KMS-11 (cell line): ENCODE results near the gene ADD2.

Experiments
- H2AFZ ChIP-seq: fragments of 200-600 bp; sonication (generic); 2 replicates; pipeline ENCODE4 v1.6.1; 2016; ENCODE audit warnings: antibody characterized with exemption, mixed run types, low read depth
- H3K27ac ChIP-seq: fragments of 200-600 bp; sonication (generic); 2 replicates; pipeline ENCODE4 v1.6.1; 2016; ENCODE audit warnings: mild to moderate bottlenecking, mixed run types
- H3K27me3 ChIP-seq: fragments of 200-600 bp; sonication (generic); 2 replicates; pipeline ENCODE4 v1.6.1; 2017; ENCODE audit warnings: mild to moderate bottlenecking, low read depth, mixed run types, moderate library complexity; ENCODE audit not compliant: insufficient read depth
- H3K36me3 ChIP-seq: fragments of 200-600 bp; sonication (generic); 2 replicates; pipeline ENCODE4 v1.6.1; 2017; ENCODE audit warnings: mild to moderate bottlenecking, mixed run types; ENCODE audit not compliant: insufficient read depth
- H3K4me1 ChIP-seq: fragments of 200-600 bp; sonication (generic); 2 replicates; pipeline ENCODE4 v1.6.1; 2016; ENCODE audit warnings: mild to moderate bottlenecking, low read depth, mixed run types; ENCODE audit not compliant: poor library complexity, severe bottlenecking
- H3K4me2 ChIP-seq: fragments of 200-600 bp; sonication (generic); 2 replicates; pipeline ENCODE4 v1.7.0; 2016; ENCODE audit warnings: mild to moderate bottlenecking, mixed run types
- H3K4me3 ChIP-seq: fragments of 200-600 bp; sonication (generic); IDR thresholded peaks from 2 replicates; pipeline ENCODE4 v1.6.1; 2017; ENCODE audit warnings: low read depth, low read length, mixed read lengths; ENCODE audit not compliant: insufficient read depth
- H3K79me2 ChIP-seq: fragments of 200-600 bp; sonication (generic); 2 replicates; pipeline ENCODE4 v1.6.1; 2016; ENCODE audit warnings: low read depth, mixed run types; ENCODE audit not compliant: insufficient read depth
- H3K9ac ChIP-seq: fragments of 200-600 bp; sonication (generic); 2 replicates; pipeline ENCODE4 v1.6.1; 2016; ENCODE audit warnings: mild to moderate bottlenecking, mixed run types
- H4K20me1 ChIP-seq: fragments of 200-600 bp; sonication (generic); 2 replicates; pipeline ENCODE4 v1.6.1; 2016; ENCODE audit warnings: mild to moderate bottlenecking, mixed run types; ENCODE audit not compliant: insufficient read depth
- TF ChIP-seq, protein P1 (sequence below): fragments of 200-600 bp; sonication (generic); conservative IDR thresholded peaks from 2 replicates; pipeline ENCODE4 v1.6.1; 2017; ENCODE audit warnings: low read depth, mild to moderate bottlenecking, antibody characterized with exemption, low read length, moderate library complexity, mixed read lengths

The ADD2 gene

DNA sequence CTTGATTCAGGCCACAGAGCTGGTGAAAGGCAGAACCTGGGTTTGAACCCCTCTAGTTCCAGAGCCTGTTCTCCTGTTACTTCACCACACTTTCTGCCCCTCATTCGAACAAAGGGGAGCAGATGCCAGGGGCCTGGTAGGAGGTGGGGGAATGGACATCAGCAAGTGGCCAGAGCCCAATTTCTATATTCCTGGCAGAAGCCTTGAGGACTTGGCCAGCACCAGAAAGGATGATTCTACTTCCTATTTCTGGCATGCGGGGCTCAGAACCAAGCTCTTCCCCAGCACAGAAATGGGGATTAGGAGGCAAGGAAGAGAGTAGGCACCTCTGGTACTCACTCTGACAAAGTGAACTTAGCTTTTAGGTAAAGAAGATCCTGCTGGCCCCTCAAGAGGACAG is 49.3 kb downstream of the ADD2 start:
- H3K36me3 ChIP-seq: no peaks in the 10 kb centered on the region
- H2AFZ ChIP-seq: no peak overlapping the region
- peaks cover 17% of the 10 kb centered on the region for H3K4me1 ChIP-seq
- no peak overlapping the region for H3K9ac ChIP-seq
- no peak overlapping the region for H3K4me3 ChIP-seq
- H4K20me1 ChIP-seq: no peaks in the 10 kb centered on the region
- no peaks in the 10 kb centered on the region; the same call in 1 of the 2 replicates for H3K79me2 ChIP-seq
- TF ChIP-seq, protein P1, sequence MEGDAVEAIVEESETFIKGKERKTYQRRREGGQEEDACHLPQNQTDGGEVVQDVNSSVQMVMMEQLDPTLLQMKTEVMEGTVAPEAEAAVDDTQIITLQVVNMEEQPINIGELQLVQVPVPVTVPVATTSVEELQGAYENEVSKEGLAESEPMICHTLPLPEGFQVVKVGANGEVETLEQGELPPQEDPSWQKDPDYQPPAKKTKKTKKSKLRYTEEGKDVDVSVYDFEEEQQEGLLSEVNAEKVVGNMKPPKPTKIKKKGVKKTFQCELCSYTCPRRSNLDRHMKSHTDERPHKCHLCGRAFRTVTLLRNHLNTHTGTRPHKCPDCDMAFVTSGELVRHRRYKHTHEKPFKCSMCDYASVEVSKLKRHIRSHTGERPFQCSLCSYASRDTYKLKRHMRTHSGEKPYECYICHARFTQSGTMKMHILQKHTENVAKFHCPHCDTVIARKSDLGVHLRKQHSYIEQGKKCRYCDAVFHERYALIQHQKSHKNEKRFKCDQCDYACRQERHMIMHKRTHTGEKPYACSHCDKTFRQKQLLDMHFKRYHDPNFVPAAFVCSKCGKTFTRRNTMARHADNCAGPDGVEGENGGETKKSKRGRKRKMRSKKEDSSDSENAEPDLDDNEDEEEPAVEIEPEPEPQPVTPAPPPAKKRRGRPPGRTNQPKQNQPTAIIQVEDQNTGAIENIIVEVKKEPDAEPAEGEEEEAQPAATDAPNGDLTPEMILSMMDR: no peak
- H3K27me3 ChIP-seq: no peaks in the 10 kb centered on the region
- no peak overlapping the region for H3K4me2 ChIP-seq
- no peak overlapping the region for H3K27ac ChIP-seq

DNA sequence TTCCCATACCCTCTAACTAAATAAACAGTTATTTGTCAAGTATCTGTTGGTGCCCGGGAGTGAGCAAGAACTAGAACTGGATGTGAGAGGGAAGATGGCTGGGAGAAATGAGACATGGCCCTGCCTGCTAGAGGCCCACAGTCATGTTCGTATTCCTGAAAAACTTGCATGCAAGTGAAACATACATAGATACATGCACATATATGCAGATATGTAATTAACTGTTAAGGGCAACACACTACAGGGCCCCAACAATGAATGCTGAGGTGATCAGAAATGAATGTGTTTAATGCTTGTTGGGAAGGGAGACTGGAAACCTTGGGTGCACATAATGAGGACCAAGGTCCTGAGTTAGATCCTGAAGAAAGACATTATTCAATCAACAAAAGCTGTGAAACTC is 49.8 kb downstream of the ADD2 start:
- H3K36me3 ChIP-seq: no peaks in the 10 kb centered on the region
- no peak overlapping the region for H3K4me3 ChIP-seq
- H3K4me2 ChIP-seq: no peak overlapping the region
- H4K20me1 ChIP-seq: no peaks in the 10 kb centered on the region
- H3K9ac ChIP-seq: no peak overlapping the region
- peaks cover 17% of the 10 kb centered on the region for H3K4me1 ChIP-seq
- no peaks in the 10 kb centered on the region for H3K27me3 ChIP-seq
- TF ChIP-seq, protein P1: no peak
- H3K27ac ChIP-seq: no peak overlapping the region
- H2AFZ ChIP-seq: no peak overlapping the region
- no peaks in the 10 kb centered on the region; the same call in 1 of the 2 replicates for H3K79me2 ChIP-seq

DNA sequence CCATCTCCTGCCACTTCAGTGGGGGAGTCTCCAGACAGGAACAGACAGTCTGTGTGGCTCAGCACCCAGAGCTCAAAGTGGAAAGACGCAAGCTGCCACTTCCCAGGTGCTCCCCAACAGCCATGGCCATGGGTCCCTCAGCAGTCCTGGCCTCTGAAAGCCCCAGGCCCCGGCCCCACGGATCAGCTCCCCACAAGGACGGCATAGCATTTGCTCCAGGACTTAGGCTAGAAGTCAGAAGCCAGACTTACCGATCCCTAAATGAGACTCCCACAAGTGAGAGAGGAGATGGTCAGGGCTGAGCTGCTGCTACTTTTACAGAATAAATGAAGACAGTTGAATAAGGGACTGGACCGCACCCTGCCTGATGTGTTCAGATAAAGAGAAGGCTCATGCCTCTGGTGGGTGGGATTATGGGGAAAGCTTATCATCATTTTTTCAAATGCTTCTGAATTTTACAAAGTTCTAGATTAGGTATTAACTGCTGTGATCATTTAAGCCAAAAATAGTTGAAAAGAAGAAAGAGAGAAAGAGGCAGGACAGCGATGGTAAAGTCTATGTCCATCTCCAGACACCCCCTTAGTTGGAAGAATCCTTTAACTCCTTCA is 50.5 kb downstream of the ADD2 start:
- H3K4me2 ChIP-seq: no peak overlapping the region
- H2AFZ ChIP-seq: no peak overlapping the region
- H4K20me1 ChIP-seq: no peaks in the 10 kb centered on the region
- no peak overlapping the region for H3K27ac ChIP-seq
- no peak overlapping the region for H3K4me3 ChIP-seq
- H3K27me3 ChIP-seq: no peaks in the 10 kb centered on the region
- no peak overlapping the region for H3K9ac ChIP-seq
- TF ChIP-seq, protein P1: no peak
- no peaks in the 10 kb centered on the region; the same call in 1 of the 2 replicates for H3K79me2 ChIP-seq
- H3K36me3 ChIP-seq: no peaks in the 10 kb centered on the region
- H3K4me1 ChIP-seq: peaks cover 17% of the 10 kb centered on the region

DNA sequence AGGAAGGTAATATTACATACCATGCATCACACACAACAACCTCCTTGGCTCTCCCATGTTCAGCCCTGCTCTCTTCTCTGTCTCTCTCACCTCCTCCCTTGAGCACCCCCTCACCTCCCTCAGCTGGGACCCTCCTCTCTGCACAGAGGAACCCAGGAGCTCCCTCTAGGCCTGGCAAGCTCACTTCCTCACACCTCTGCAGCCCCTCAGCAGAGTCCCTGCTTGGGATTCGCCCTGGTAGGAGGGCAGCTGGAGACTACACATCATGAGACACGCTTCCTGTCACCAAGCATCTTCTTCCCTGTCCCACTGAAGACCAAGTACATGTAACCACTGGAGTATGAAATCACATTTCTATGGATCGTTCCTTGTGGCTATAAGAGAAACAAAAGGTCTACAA is 51.0 kb downstream of the ADD2 start:
- Histone ChIP-seq H3K36me3 (no peaks in the 10 kb centered on the region), H4K20me1 (no peaks in the 10 kb centered on the region), H3K4me3 (no peak overlapping the region), H3K27me3 (no peaks in the 10 kb centered on the region), H2AFZ (no peak overlapping the region), H3K4me2 (no peak overlapping the region), H3K79me2 (no peaks in the 10 kb centered on the region; the same call in 1 of the 2 replicates), H3K27ac (no peak overlapping the region), H3K4me1 (peaks cover 17% of the 10 kb centered on the region), H3K9ac (no peak overlapping the region)
- TF ChIP-seq, protein P1: no peak
